Posterior cingulate gyrus (tissue), 11 donors: ENCODE results near the gene CCK.
"Not testable (repeated sequence)": the region's sequence is repeated elsewhere in the genome, so short reads cannot be mapped to it uniquely, and the experiment has no call there.

Source experiments
- DNase-seq, 10 donors: peaks; one replicate each; pipeline versions ENCODE4 v3.0.0 to v3.0.0-alpha.2; 2020 to 2021; ENCODE audit warnings: mixed read lengths in 3 of 10
- intact Hi-C: fragments of 100-400 bp; cut with DNase I; formaldehyde crosslinking; loops from one replicate; pipeline ENCODE4 v1.15.1; 2023

Gene CCK, protein sequence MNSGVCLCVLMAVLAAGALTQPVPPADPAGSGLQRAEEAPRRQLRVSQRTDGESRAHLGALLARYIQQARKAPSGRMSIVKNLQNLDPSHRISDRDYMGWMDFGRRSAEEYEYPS

DNA sequence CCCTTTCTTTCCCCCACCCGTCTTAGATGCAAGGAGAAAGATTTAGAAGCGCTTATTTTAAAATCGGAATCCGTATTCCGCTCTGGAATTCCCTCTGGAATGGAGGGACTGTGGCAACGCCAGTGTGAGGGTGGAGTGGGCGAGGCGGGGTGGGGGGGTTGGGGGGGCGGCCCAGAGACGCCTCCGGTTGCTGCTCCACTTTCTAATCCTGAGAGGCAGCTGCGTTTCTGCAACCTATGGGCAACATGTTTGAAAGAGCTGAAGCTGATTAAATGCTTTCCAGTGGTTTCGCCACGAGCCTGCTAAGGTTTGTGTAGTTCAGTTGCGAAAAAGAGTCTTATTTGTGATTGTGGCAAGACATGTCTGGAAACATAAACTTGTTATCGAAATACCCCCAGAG lies at the start of gene CCK:
Gene CCK, minus strand, starts transcription at position 101 of the 400 bp plus-strand sequence. CDS start 2,555 bp downstream, outside the sequence.
- DNase-seq = no peak
- intact Hi-C loops = no loop called here

DNA sequence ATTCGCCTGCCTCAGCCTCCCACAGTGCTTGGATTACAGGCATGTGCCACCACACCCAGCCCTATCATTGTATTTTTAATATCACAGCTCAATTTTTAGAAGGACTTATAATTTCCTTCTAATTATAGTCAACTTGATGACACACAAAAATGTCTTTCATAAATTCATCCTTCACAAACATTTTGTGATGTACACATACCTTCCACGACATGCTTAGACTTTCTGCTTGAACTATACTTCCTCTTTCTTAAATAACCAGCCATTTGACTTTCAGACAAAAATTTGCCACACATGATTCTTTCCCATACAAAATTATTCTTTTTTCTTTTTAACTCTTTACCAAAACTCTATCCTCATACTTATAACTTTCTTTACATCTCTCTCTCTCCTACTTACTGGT lies 48.4 kb upstream of the CCK start:
- intact Hi-C loops = no loop called here

DNA sequence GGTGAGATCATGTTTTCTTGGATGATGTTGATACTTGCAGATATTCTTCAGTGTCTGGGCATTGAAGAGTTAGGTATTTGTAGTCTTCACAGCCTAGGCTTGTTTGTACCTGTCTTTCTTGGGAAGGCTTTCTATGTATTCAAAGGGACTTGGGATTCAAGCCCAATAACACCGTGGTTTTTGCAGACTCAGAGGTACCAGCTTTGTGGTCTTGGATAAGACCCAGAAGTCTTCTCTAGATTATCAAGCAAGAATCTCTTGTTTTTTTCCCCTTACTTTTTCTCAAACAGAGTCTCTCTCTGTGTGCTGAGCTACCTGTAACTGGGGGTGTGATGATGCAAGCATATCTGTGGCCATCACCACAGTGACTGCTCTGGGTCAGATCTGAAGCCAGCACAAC lies 42.7 kb upstream of the CCK start:
- intact Hi-C loops = no loop called here
- DNase-seq = no peak

More for the DNA sequence above, 48.4 kb upstream of the CCK start:
- DNase-seq = no peak

DNA sequence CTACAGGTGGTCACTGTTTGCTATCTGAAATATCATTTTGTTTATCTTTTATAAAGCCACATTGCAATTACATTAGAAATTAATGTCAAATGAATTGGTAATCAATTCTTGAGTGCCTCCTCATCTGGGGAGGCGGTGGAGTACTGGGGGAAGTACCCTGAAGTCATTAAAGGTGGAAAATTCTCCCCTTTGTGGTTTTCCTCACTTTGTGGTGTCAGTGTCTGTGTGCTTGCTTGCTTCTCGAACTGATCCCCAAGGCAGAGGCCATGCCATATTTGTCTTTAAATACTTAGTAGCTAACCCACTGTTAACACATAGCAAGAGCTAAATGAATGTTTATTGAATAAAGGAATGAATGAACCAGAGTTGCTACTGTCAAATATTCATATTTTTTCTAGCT lies 40.5 kb upstream of the CCK start:
- intact Hi-C loops = no loop called here
- DNase-seq = no peak

DNA sequence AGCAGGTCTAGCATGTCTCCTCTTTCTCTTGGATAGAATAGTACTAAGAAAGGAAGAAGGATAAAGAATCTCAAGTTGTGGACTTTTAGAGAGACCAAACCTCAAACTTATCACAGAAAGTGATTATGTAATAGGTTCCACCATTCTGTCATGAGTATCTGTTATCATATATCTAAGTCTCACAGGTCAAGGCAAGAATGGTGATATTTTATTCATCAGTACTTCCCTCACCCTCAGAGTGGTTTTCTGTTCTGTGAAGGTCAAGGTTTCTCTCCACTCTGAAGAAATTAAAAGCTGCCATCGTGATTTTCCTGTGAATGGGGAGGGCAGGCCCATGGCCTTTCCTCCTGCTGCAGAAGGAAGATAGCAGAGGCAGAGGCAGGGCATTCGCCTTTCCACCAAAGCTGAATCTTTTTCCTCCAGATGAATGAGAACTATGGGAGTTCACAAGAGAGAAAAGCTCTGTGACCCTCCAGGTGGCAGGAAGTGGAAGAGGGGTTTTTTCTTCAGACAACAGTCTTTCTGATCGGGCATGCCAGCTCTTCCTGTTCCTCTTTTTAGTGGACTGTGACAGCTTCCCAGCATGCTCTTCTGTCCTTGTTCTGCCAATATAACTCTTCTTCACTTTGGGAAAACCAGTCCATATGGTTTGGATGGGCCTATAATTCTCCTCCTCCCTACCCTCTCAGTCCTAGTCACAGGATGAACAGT lies 37.1 kb upstream of the CCK start:
- intact Hi-C loops = no loop called here
- DNase-seq = no peak

DNA sequence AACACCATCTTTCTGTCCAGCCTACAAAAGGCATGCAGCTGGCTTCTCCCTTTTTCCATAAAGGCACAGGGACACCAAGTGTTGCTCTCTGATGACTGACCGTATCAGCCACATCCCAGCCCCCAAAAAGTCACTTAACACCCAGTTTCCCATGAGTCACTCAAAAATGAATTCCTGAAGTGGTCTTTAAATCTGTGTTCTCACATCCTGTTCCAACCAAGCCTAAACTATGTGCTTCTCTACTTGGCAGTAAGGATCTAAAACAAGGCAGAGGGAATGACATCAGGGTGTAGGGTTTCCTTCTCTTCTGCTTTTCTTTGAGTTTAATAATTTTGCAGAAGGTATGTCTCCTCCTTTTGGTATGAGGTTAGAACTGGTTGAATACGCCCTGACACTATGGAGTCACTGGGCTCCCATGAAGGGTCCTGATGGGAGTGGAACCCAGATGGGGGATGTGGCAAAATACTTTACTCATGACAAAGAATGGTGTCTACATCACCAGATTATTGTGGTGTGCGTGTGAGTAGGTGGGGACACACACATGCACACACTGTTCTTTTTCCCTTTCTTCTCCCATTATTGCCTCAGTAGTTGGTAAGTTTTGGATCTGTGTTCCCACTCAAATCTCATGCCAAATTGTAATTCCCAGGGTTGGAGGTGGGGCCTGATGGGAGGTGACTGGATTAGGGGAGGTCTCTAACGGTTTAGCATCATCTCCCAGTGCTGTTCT lies 35.6 kb upstream of the CCK start:
- DNase-seq = no peak
- intact Hi-C loops = no loop called here

DNA sequence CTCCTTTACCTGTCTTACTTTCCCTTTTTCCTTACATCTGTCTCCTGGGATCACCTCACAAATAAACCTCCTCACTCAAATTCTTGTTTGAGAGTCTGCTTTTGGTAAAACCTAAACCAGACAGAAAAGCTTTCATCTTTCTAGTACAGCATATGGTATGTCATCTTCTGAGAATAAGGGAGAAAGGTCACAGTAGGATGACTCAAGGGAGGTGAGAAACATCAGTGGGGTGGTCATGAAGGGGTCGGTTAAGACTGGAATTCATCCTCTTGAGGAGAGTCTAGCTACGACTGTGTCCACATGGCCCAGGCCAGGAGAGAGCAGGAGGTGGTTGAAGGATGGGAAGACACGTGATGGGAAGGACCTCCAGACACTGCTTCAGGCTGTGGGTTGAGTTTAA lies 34.8 kb upstream of the CCK start:
- DNase-seq = no peak
- intact Hi-C loops = no loop called here

DNA sequence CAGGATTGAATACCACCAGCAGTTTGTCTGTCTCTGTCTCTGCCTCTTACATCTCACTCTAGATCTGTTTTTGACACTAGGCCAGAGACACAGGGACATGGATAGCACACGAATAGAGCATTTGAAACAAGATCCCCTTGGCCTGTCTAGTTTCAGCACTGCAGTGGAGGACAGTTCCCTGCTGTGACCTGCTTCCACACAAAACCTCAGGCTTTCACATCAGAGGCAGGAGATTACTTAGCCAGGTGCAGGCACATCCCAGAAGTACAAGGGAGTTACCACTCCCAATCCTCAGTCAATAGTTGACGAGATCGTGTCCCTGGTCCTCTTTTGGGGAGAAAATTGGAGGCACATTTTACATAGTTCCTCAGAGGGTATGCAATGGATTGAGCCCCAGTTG lies 34.0 kb upstream of the CCK start:
- intact Hi-C loops = no loop called here
- no peak for DNase-seq

DNA sequence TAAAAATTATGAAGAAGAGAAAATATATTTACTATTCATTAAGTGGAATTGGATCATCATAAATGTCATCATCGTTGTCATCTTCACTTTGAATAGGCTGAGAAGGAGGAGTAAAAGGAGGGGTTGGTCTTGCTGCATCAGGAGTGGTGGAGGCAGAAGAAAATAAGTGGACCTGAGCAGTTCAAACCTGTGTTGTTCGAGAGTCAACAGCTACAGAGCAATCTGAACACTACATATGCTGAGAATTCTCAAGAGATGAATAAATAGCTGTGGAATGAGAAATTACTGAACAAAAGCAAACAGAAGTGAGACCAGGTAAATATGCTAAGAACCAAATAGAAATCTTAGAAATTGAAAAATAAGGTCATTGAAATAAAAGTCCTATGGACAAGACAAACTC lies 32.3 kb upstream of the CCK start:
- no peak for DNase-seq
- intact Hi-C loops = no loop called here

DNA sequence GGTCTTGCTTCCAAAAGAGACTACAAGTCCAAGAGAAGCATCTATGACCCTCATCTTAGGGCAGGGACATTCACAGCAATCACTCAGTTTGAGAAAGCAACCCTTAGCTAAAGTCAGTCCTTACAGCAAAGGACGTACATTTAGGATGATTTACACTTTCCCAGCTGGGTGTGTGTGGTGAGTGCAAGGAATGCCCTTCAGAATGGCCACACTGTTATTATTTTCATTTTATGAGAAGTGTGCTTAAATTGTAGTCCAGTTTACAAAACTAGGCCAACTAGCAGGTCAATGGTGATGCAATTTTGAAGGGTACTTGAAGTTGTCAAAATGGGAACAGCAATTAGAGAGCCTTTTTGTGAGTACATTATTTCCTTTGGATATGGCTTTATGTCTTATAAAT lies 26.0 kb upstream of the CCK start:
- intact Hi-C loops = no loop called here
- no peak for DNase-seq

DNA sequence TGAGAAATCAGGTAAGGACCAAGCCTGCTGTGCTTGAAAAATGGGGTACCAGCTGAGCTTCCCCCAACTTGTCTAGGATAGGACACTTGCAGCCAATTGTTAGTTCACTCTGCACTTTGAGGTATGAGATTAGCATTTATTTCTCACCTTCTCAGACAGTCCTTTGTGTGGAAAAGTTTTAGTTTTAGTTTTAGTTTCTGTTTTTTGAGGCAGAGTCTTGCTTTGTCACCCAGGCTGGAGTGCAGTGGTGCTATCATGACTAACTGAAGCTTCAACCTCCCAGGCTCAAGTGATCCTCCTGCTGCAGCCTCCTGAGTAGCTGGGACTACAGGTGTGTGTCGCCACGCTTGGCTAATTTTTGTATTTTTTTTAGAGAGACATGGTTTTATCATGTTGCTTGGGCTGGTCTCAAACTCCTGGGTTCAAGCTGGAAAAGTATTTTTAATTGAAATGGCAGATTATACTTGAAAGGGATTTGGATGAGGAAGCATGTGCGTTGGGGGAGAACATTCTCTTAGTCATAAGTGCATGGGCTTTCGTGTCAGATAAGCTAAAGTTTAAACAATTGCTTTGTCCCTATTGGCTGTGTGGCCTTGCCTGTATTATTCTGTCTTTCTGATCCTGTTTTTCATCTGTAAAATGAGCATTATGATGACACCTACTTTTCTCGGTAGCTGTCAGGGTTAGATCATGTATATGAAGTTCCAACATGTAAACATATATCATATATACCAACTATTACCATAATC lies 25.2 kb upstream of the CCK start:
- no peak for DNase-seq
- intact Hi-C loops = no loop called here

DNA sequence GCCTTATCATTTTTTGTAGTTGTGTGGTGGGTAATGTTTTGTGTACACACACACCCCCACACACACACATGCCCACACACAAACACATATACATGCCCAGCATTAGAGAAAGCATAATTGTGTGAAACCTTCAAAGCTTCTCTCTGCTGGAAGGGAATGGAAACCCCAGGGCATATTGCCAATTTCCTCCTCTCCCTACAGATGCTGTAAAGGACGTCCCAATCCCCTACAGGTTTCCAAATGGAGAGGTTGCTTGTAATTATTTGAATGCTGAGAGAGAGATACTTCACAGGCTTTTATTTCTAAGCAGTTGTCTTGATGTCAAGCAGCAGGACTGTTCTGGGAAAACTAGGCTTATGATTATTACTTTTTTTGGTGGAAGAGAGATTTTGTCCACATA lies 23.0 kb upstream of the CCK start:
- intact Hi-C loops = no loop called here
- DNase-seq = no peak

DNA sequence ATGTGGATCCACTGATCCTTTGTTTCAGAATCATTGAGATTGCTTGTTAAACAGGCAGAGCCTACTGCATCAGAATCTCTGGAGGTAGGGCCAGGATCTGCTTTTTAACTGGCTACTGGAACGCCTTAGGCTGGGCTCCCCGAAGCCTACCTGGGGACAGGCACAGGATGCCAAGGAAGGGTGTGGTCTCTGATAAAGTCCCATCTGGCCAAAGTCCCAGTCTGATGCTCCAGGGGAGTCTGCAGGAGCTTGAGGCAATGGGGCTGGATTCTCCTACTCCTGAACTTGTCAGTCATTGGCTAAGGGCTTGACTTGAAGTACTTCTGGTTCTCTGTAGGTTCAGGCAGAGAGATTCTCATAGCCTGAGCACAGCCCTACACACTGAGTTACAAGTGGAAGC lies 22.4 kb upstream of the CCK start:
- intact Hi-C loops = no loop called here
- no peak for DNase-seq

DNA sequence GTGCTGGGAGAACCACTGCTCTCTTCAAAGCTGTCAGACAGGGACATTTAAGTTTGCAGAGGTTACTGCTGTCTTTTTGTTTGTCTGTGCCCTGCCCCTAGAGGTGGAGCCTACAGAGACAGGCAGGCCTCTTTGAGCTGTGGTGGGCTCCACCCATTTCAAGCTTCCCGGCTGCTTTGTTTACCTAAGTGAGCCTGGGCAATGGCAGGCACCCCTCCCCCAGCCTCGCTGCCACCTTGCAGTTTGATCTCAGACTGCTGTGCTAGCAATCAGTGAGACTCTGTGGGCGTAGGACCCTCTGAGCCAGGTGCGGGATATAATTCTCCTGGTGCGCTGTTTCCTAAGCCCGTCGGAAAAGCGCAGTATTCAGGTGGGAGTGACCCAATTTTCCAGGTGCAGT lies 21.4 kb upstream of the CCK start:
- intact Hi-C loops, DNase-seq: not testable (repeated sequence)

DNA sequence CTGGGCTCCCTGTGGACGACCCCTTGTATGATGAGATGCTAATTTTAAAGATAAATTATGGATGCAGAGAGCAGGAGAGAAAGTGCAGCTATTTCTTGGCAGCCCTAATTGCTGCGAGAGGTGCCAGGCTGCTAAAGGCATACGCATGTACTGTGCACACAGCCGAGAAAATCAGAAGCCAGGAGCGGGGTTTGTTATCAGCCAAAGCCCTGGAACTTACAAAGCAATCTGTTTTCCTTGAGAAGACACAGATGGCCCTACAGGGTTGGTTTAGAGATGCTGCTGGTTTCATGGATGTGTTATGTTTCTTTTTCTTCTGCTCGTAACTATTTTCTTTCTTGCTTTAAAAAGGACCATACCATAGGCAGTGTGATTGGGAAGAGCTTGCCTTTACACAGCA lies 11.7 kb upstream of the CCK start:
- intact Hi-C loops = no loop called here
- DNase-seq = peak in 7 of 10 donors; percentile 24 to 92 (median 52)

DNA sequence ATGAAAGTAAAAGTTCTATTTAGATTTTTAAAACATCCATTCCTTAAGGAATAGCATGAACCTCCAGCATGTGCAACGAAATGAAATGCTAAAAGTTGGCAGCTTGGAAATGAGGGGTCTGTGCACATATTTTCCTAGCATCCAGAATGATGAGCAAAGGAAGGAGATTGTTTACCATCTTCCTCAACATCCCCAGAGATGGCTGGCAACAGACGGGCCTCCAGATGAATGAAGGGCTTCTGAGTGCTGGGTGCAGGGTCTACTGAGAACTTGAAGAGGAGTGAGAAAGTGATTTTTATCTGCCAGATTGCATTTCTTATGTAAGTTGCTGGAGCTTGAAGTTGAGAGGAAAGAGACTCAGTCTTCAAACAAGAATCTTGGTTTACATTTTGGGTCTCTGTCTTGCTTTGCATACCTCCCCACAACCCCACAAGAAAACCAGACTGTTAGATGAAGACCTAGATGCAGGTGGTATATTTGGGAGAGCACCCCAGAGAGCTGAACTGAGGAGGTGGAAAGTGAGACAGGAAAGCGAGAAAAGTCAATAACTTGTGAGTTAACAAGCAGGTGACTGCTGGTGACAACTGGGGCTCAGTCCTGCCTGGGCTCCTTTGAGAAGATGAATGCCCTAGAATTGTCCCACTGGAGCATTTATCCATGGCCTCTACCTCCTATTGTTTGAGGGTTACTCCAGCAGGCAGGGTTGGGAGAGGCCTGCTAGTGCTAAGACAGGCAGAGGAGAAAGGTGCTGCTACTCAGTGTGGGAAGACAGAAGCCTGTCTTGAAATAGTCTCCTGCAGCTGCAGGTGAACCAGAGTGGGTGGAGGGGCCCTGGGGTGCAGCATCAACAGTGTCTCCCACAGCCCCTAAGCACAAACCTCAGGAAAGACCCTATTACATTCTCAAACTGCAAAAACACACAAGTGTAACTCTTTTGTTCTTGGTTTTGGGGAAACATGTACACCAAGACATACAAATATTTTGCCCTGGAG lies 10.5 kb upstream of the CCK start:
- intact Hi-C loops = no loop called here
- DNase-seq = no peak

DNA sequence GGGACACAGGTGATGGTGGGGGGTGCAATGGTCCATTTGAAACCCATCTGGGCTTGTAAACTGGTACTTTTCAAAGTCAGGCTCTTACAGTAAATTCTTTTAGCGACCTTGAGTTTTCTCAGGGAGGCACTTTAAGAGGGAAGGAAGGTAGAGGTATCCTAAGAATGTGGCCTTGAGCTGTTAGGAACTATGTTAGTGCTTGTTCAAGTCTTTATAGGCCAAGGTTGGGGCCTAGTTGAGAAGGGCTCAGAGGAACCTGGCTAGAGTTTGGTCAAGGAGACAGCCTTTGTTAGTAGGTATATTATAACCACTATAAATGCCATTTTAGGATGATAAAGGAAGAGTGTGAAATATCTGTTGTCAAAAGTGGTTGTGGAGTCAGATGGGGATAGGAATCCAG lies 9.2 kb upstream of the CCK start:
- no peak for DNase-seq
- intact Hi-C loops = no loop called here

DNA sequence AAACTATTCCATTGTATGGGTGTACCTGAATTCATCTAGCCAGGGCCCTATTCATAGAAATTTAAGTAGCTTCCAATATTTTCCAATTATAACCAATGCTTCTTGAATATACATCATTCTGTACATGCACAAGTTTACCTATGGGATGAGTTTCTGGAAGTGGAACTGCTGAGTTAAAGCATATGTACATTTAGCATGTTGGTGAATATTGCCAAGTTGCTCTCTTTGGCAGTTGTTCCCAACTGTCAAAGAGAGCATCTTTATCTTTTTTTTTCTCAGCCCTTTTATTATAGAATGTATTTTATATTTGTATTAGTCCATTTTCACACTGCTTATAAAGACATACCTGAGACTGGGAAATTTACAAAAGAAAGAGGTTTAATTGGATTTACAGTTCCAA lies 8.3 kb upstream of the CCK start:
- no peak for DNase-seq
- intact Hi-C loops = no loop called here

DNA sequence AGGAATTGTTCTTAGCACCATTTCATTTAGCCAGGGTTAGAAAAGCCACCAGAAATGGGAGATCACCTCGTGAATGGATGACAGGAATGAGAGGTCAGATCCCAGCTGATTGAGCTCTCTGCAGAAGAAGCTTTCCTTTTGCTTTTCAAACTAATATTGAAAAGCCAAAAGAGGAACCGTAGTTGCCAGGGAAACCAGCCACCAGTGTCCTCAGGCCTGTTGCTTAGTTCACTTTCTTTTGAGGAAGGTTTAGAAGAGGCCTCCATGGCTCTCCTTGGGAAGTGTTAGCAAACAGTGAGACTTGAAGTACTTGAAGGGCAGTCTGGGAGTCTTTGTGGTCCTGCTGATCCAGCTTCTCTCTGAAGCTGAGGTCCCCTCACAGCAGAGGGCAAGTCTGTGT lies 7.4 kb upstream of the CCK start:
- DNase-seq = no peak
- intact Hi-C loops = no loop called here

DNA sequence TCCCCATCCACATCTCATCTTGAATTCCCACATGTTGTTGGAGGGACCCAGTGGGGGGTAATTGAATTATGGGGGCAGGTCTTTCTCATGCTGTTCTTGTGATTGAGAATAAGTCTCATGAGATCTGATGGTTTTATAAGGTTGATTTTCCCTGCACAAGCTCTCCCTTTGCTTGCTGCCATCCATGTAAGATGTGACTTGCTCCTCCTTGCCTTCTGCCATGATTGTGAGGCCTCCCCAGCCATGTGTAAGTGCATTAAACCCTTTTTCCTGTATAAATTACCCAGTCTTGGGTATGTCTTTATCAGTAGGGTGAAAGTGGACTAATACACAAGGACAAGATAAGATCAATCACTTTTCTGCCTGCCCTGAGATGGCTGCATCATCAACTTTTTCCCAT lies 5.8 kb upstream of the CCK start:
- intact Hi-C loops = no loop called here
- DNase-seq = no peak
